ENCODE results near the gene UMAD1. TPM values are rescaled to one million over a fixed set of nuclear protein-coding genes. Genes with fewer than 3 reads are reported as not detected.

The UMAD1 gene
- total RNA-seq, 4 donors from 2014 or later, result 39.4 to 46.4 (median 44.0) TPM

GRCh38 chr7:7687800-7688199 lies 47.2 kb downstream of the UMAD1 start:
- intact Hi-C loops (cut with DNase I), result loop anchor here (10.0 kb wide), 1 partner anchor 57 kb away; no protein-coding TSS in a partner anchor
- no peak for TF ChIP-seq POLR2A (IDR thresholded peaks at IDR 0.05)
- TF ChIP-seq, protein P1, sequence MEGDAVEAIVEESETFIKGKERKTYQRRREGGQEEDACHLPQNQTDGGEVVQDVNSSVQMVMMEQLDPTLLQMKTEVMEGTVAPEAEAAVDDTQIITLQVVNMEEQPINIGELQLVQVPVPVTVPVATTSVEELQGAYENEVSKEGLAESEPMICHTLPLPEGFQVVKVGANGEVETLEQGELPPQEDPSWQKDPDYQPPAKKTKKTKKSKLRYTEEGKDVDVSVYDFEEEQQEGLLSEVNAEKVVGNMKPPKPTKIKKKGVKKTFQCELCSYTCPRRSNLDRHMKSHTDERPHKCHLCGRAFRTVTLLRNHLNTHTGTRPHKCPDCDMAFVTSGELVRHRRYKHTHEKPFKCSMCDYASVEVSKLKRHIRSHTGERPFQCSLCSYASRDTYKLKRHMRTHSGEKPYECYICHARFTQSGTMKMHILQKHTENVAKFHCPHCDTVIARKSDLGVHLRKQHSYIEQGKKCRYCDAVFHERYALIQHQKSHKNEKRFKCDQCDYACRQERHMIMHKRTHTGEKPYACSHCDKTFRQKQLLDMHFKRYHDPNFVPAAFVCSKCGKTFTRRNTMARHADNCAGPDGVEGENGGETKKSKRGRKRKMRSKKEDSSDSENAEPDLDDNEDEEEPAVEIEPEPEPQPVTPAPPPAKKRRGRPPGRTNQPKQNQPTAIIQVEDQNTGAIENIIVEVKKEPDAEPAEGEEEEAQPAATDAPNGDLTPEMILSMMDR (IDR thresholded peaks at IDR 0.05), result no peak
- 60 to 67% methylated on average over 1 of the region's 1 CpG for WGBS, 2 donors

DNA sequence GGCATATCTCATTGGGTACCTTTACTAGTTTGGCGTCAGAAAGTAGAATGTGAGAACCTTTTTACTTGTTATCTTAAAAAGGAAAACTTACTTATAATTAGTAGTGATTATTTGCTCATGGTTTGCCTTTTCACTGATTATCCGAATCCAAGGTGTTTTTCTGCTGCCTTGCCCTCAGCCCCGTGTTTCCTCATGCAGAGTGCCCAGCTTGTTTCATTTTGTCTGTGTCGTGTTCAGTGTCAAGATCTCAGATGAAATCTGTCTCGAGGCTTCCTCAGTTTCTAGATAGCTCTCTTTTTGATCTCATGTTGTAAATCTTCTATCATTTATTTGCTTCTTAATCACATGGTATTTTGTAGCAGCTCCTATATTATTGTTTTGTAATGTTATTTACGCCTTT lies 47.8 kb downstream of the UMAD1 start:
- intact Hi-C loops (cut with DNase I), result loop anchor here (10.0 kb wide), 1 partner anchor 56 kb away; no protein-coding TSS in a partner anchor
- Histone ChIP-seq H3K27ac (peak overlapping the region in 1 of 3 donors; percentile 58), H3K36me3 (no peaks in the 10 kb centered on the region), H3K27me3 (no peaks in the 10 kb centered on the region), H3K9me3 (no peaks in the 10 kb centered on the region), H3K4me1 (peaks cover under 1 to 20% of the 10 kb centered on the region in 2 donors), H3K4me3 (replicated peaks in 1 of 3) (no peak overlapping the region)
- no peak for DNase-seq
- 64 to 76% methylated on average over 6 of the region's 6 CpGs for WGBS, 2 donors
- TF ChIP-seq POLR2A (IDR thresholded peaks at IDR 0.05), result no peak
- TF ChIP-seq, protein P1 (IDR thresholded peaks at IDR 0.05), result no peak

More at GRCh38 chr7:7687800-7688199, 47.2 kb downstream of the UMAD1 start:
- Histone ChIP-seq H3K27me3 (no peaks in the 10 kb centered on the region), H3K9me3 (no peaks in the 10 kb centered on the region), H3K36me3 (no peaks in the 10 kb centered on the region), H3K4me3 (replicated peaks in 1 of 3) (no peak overlapping the region), H3K27ac (peak overlapping the region in 1 of 3 donors; percentile 58), H3K4me1 (peaks cover 6 to 25% of the 10 kb centered on the region in 2 donors)
- DNase-seq, result no peak

DNA sequence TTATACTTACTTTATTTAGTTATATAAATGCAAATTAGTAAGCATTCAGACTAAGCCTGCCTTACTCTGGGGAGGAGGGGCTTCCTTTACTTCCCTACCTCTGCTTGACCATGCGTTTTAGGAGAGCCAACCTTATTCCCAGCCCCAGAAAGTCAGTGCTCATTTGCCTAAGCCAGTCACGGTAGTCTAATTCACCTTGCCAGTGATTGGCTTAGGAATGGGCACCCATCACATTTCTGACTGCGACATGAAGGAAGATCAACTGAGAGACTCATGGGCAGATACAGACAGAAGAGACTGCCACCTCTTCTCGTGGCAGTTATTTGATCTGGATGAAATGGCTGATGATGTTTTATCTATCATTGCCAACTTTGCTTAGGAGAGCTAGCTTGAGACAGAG lies 48.4 kb downstream of the UMAD1 start:
- TF ChIP-seq POLR2A (IDR thresholded peaks at IDR 0.05), result no peak
- TF ChIP-seq, protein P1 (IDR thresholded peaks at IDR 0.05), result no peak
- 92 to 93% methylated on average over 4 of the region's 4 CpGs for WGBS, 2 donors
- no peak for DNase-seq
- peaks cover 0 to 17% of the 10 kb centered on the region in 2 donors for H3K4me1 ChIP-seq
- intact Hi-C loops (cut with DNase I), result loop anchor here (10.0 kb wide), 1 partner anchor 56 kb away; no protein-coding TSS in a partner anchor
- no peaks in the 10 kb centered on the region for H3K27me3 ChIP-seq
- H3K27ac ChIP-seq, result peak overlapping the region in 1 of 3 donors; percentile 19
- no peaks in the 10 kb centered on the region for H3K9me3 ChIP-seq
- no peak overlapping the region for H3K4me3 ChIP-seq (replicated peaks in 1 of 3)
- no peaks in the 10 kb centered on the region for H3K36me3 ChIP-seq

- Histone ChIP-seq H3K9me3 (no peaks in the 10 kb centered on the region), H3K27ac (no peak overlapping the region), H3K27me3 (no peaks in the 10 kb centered on the region), H3K36me3 (no peaks in the 10 kb centered on the region), H3K4me1 (peaks cover 23 to 38% of the 10 kb centered on the region in 2 donors), H3K4me3 (replicated peaks in 1 of 3) (no peak overlapping the region)
- intact Hi-C loops (cut with DNase I), result no loop called here
- no peak for TF ChIP-seq POLR2A (IDR thresholded peaks at IDR 0.05)
- TF ChIP-seq, protein P1 (IDR thresholded peaks at IDR 0.05), result no peak
- no peak for DNase-seq
These were observed 53.3 kb downstream of the UMAD1 start for GRCh38 chr7:7693881-7694280.

DNA sequence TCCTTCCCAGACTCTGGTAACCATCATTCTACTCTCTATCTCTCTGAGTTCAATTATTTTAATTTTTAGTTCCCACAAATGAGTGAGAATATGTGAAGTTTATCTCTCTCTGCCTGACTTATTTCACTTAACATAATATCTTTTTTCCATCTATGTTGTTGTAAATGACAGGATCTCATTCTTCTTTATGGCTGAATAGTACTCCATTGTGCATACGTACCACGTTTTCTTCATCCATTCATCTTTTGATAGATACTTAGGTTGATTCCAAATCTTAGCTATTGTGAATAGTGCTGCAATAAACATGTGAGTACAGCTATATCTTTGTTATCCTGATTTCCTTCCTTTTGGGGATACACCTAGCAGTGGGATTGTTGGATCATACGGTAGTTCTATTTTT lies 54.0 kb downstream of the UMAD1 start:
- H3K27ac ChIP-seq, result peak overlapping the region; percentile 69 to 93 (median 85)

More for the DNA sequence above, 54.0 kb downstream of the UMAD1 start:
- WGBS, 2 donors, result 86 to 89% methylated on average over 3 of the region's 3 CpGs
- no peak for DNase-seq
- no peaks in the 10 kb centered on the region for H3K9me3 ChIP-seq
- no peaks in the 10 kb centered on the region for H3K27me3 ChIP-seq
- intact Hi-C loops (cut with DNase I), result no loop called here
- H3K4me3 ChIP-seq (replicated peaks in 1 of 3), result no peak overlapping the region
- H3K4me1 ChIP-seq, result peaks cover 29 to 44% of the 10 kb centered on the region in 2 donors
- no peaks in the 10 kb centered on the region for H3K36me3 ChIP-seq
- no peak for TF ChIP-seq POLR2A (IDR thresholded peaks at IDR 0.05)
- TF ChIP-seq, protein P1 (IDR thresholded peaks at IDR 0.05), result no peak

Measured in thyroid gland (tissue), 4 donors.